ENCODE data around the gene NDST3. TPM values are rescaled to one million over a fixed set of nuclear protein-coding genes. Genes with fewer than 3 reads are reported as not detected.

The NDST3 gene
- total RNA-seq, 1 experiment from 2014 or later = 0.70 TPM

DNA sequence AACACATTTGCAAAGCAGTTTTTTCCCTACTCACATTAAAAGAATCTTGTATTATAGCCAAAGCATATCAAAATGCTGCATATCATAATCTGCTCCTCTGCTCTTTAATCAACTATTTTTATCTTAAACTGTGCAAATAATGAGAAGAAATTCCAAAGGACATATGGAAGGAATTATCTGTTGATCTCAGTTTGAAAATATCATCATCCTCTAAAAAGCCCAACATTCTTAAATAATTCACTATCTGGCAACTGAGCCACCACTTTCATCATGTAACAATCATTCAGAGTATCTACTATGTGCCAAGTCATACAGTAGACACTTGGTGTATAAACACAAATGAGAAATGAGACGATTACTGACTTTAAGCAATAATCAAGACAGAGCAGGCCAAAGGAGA is 255.5 kb downstream of the NDST3 start:
- no peaks in the 10 kb centered on the region for H3K9me3 Mint-ChIP-seq
- no peaks in the 10 kb centered on the region for H3K36me3 Mint-ChIP-seq (ENCODE audit: insufficient read depth in 1 of 3, low read depth in 3 of 3)
- Histone ChIP-seq H2BK5ac (ENCODE audit: insufficient read length, low read length) (no peak overlapping the region), H3K23ac (ENCODE audit: insufficient read length, low read depth, low read length) (no peak overlapping the region), H3K4me1 (ENCODE audit: insufficient read depth, low read length) (no peaks in the 10 kb centered on the region), H2BK120ac (ENCODE audit: low read depth, low read length, poor library complexity, severe bottlenecking) (no peak overlapping the region), H2BK12ac (ENCODE audit: insufficient read length, low read depth, low read length) (no peak overlapping the region), H3K27ac (ENCODE audit: insufficient read length, low read depth, low read length) (no peak overlapping the region), H3K9me3 (ENCODE audit: control insufficient read depth, low read depth, low read length) (no peaks in the 10 kb centered on the region), H4K91ac (ENCODE audit: insufficient read length, low read depth, low read length) (no peak overlapping the region), H3K18ac (ENCODE audit: insufficient read length, low read depth, low read length) (no peak overlapping the region), H3K79me2 (ENCODE audit: insufficient read depth, low read length) (no peaks in the 10 kb centered on the region), H2AFZ (ENCODE audit: low read length) (no peak overlapping the region), H3K79me1 (ENCODE audit: insufficient read depth, low read depth, low read length, poor library complexity, severe bottlenecking) (no peaks in the 10 kb centered on the region), H3K14ac (ENCODE audit: insufficient read depth, low read length) (no peak overlapping the region), H3K23me2 (ENCODE audit: insufficient read length, low read depth, low read length, poor library complexity, severe bottlenecking) (no peaks in the 10 kb centered on the region), H3K56ac (ENCODE audit: insufficient read length, low read depth, low read length) (no peak overlapping the region), H2AK5ac (ENCODE audit: insufficient read length, low read length) (no peak overlapping the region), H3K4me2 (ENCODE audit: insufficient read depth, insufficient read length, low read length) (no peak overlapping the region), H3K9ac (ENCODE audit: extremely low read depth, insufficient read length, low read length) (no peak overlapping the region), H4K5ac (ENCODE audit: insufficient read length, low read depth, low read length) (no peak overlapping the region), H2BK15ac (ENCODE audit: low read depth, low read length) (no peak overlapping the region), H3K4ac (ENCODE audit: low read depth, low read length) (no peak overlapping the region), H2BK20ac (ENCODE audit: low read depth, low read length, poor library complexity, severe bottlenecking) (no peak overlapping the region), H4K20me1 (ENCODE audit: control insufficient read depth, insufficient read depth, insufficient read length) (no peaks in the 10 kb centered on the region), H3K27me3 (ENCODE audit: insufficient read depth, low read length) (no peaks in the 10 kb centered on the region), H3T11ph (ENCODE audit: low read length) (no peak overlapping the region), H4K8ac (replicated peaks; ENCODE audit: insufficient read length, low read depth, low read length) (no peak overlapping the region)
- DNase-seq = no peak
- no peak overlapping the region for H3K27ac Mint-ChIP-seq
- H3K27me3 Mint-ChIP-seq (ENCODE audit: low read depth) = no peaks in the 10 kb centered on the region
- TF ChIP-seq CTCF (conservative IDR thresholded peaks at IDR 0.05) = no peak
- peaks cover 4 to 6% of the 10 kb centered on the region in 2 experiments; a peak in 1 of 4 replicates for H3K4me1 Mint-ChIP-seq
- no CpG with 5 or more reads among the region's 1 CpG for WGBS (ENCODE audit: extremely low coverage, insufficient read length, low lambda C conversion rate)
- H3K4me3 Mint-ChIP-seq = no peak overlapping the region
